Erythroblast (primary cell): Measurements from ENCODE around the gene USP31.

Experiments
- GATA1 ChIP-seq: IDR thresholded peaks from 2 replicates; pipeline ENCODE4 v1.6.1; 2011; ENCODE audit warnings: low read depth, mild to moderate bottlenecking, control low read depth, low read length, moderate library complexity
- POLR2A ChIP-seq: IDR thresholded peaks from 2 replicates; pipeline ENCODE4 v1.6.1; 2011; ENCODE audit warnings: mild to moderate bottlenecking, low read length

DNA sequence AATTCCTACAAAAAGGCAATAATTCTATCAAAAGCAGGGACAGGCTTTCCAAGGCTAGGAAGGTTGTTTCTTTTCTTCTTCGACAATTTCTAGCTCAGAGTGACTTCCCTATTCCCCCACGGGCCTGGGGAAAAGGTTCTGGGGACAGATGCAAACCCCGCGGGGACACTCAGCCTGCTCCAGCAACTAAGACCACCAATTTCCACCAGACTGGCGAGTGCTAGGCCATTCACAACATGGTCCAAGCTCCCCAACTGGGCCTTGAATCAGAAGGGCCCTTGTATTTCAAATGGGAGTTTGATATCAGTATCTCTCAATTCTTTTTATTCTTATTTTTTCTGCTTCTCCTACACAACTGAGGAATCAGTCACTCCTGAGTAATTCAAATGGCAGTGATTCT, 86.7 kb downstream of the USP31 start:
- no peak for TF ChIP-seq POLR2A
- no peak for TF ChIP-seq GATA1
